CD4-positive, alpha-beta T cell treated with Interleukin-6 for 4 hours (primary cell): ENCODE results near the gene TTC9B.

Experiments used
- DNase-seq: peaks from one replicate; pipeline ENCODE4 v3.0.0-alpha.2; 2020; ENCODE audit warnings: mixed read lengths

Gene TTC9B

DNA sequence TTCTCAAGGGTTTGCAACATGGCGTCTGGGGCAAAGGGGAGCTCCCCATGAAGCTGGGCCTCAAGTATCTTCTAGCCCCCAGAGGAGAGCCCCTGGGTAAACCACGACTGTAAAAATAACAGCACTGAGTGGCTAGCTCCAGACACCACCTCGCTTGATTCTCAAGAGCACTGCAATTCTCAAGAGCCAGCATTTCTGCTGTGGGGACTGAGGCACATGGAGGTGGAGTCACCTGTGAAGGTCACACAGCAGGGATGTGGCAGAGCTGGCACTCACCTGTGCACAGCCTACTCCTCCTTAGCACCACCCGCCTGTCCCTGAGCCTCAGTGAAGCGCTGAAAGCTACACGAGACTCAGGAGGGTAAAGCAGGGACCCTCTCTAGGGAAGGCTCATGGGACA is 29.0 kb upstream of the TTC9B start:
- DNase-seq: no peak

DNA sequence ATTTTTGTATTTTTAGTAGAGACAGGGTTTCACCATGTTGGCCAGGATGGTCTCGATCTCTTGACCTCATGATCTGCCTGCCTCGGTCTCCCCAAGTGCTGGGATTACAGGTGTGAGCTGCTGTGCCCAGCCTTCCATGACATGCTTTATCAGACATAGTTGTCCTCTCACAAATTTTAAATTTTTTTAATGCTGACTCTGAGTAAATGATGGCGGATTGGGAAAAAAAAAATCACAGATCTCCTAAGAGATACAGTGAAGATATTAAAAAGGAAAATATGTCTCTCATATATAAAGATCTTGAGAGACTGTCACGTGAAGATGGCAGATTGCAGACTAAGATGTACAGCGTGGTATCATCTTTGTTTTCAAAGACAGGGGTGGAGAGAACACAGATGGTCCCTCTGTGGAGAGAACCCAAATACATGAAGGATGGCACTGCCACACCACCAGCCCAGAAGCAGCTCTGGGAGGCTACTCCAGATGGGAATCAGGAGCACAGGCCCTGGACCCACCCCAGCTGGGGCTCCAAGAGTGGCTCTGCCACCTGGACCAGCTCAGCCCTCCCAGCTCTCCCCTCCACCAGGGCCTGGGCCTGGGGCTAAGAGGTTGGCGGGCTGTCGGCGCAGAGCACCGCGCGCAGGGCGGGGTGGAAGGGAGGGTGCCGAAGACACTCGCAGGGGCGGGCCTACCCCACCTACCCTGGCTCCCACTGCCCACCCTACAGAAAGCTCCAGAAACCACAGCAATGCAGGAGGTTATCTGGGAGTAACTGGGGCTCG is 28.3 kb upstream of the TTC9B start:
- DNase-seq: no peak

DNA sequence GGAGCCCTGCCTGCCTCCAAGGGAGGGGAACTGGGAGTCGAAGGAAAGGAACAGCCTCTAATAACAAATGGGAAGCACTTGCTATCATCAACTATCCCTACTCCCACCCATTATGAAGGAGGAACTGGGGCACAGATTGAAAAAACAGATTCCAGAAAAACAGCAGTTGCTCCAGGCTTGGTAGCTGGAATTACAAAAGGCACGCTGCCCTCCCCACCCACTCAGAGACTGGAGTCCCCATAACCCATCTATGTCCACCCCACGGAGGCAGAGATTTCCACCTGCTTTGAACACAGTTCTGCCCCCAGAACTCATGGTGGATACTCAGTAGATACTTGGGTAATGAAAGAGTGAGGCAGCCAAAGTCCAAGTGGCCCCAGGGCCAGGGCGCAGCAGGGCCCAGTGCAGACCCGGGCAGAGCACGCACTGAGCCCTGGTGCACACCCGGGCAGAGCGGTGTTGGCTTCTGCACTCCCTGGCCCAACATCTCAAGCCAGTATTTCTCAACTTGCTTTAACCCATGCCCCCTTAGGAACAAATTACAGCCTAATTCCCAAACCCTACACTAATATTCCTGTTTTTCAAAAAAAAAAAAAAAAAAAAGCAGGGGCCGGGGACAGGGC is 27.4 kb upstream of the TTC9B start:
- DNase-seq: no peak

DNA sequence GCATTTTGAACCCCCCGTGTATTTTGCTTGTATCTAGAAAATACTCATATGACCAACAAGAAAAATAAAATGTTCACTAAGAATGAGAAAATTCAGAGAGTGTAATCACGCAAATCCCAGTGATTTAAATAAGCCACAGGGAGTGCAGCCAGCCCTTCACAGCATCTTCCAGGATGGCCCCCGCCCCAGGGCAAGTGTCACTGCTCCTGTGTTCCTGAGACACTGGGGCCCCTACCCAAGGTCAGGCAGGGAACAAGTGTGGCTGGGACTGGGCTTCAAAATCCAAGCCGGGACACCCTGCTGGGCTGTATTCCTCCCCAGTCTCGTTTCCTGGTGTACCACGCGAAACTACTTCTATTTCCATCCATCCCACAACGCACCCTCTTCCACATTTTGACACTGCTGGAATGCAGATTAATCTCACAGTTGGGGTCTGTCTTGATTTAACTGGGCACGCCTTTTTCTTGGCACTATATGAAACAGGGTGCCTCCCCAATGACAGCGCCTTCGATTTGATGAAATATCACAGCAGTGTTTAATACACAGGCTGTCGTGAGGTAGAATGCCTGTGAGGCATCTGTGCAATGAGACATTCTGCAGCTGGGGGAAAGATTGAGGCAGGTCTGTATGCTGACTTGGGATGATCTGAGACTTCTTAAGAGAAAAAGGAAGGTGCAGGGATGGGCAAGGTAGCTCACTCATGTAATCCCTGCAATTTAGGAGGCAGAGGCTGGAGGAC is 26.6 kb upstream of the TTC9B start:
- DNase-seq: no peak

DNA sequence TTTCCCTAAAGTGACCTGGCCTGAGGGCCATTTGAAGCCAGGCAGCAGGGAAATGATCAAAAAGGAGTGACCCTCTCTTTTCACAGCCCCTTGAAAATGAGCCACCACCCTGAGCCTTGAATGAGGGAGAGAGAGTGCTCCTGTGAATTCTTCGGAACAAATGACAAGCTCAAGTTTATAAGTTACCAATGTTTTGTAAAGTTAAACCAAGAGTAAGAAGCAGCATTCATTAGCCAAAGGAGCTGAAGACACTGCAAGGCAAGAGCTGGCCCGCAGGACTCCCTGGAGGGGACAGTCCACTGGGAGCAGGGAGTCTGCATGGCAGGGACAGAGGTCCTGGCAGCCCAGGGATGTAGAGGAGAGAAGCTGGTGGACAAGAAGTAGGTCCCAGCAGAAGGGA is 25.0 kb upstream of the TTC9B start:
- DNase-seq: no peak

DNA sequence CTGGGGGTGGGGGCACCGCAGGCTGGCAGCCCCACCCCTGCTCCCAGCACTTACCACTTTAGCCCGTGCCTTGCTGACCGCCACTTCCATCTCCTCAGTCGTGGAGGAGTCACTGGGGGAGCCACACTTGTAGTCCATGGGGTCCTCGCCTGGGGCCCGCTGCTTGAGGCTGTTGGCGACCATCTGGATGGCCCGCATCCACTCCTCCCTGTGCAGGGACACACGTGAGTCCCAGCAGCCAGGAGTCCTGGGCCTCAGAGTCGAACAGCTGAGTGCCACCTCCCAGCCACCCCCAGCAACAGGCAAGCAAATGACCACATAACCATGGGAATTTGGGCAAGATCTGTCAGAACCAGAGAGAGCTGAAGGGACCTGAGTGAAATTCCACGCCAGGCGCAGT is 24.3 kb upstream of the TTC9B start:
- no peak for DNase-seq

DNA sequence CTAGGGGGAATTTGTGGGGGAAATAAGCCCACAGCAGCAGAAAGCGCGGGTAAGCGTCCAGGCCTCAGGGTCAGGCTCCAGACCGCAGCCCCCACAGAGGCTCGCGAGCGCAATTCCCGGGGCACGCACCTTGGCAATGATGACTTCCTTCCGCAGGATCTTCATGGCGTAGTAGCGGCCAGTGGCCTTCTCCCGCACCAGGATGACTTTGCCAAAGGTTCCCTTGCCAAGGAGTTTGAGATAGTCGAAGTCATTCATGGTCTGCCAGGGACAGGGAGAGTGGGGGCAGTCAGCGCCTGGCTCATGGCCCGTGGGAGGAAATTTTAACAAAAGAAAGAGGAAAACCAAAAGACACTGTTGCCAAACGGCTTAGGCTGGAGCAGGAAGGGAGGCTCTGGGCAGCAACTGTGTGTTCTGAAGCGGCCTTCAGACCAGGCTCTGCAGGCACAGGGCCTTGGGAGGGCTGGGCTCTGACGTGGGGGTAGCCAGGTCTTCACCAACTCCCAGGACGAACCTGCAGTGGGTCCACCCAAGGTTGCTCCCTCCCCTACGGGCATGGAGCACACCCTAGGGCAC is 23.7 kb upstream of the TTC9B start:
- no peak for DNase-seq

DNA sequence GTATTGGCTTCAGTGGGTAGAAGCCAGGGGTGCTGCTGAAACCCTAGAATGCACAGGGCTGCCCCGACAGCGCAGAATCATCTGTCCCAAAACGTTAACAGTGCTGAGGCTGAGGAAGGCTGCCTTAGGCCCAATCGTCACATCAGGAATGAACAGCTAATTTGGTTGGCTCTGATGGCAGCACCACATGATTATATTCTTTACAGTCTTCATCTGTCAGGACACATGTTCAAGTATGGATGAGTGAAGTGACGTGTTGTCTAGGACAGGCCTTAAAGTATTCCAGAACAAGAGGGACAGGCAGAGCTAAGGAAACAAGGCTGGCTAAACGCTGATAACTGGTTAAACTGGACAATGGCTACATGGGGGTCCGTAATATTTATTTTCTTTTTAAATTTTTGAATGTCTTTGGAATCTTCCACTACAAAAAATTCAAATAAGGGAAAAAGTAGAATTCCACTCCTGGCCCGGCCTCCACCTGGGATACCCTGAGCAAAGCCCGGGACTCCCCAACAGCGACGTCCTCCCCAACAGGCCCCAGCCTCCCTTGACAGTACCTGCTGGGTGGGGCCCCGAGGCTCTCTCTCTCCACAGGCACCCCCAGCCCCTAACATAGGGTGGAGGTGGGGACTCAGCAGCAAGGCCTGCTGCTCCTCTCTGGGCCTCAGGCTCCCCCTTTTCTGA is 23.1 kb upstream of the TTC9B start:
- no peak for DNase-seq

DNA sequence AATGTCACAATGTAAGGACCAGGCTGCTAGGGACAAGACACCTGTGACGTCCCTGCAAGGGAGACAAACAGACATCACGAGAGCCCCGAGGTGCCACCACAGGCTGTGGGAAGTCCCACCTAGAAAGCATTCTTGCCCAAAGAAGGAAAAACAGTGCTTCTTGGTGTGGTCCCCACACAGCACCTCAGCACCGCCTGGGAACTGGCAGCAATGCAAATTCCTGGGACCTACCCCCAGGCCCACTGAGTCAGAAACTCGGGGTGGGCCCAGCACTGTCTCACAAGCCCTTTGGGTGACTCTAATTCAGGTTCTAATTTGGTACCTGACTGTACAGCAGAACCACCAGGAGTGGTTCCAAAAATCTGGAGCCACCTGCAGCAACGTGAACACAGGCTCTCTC is 22.1 kb upstream of the TTC9B start:
- no peak for DNase-seq

DNA sequence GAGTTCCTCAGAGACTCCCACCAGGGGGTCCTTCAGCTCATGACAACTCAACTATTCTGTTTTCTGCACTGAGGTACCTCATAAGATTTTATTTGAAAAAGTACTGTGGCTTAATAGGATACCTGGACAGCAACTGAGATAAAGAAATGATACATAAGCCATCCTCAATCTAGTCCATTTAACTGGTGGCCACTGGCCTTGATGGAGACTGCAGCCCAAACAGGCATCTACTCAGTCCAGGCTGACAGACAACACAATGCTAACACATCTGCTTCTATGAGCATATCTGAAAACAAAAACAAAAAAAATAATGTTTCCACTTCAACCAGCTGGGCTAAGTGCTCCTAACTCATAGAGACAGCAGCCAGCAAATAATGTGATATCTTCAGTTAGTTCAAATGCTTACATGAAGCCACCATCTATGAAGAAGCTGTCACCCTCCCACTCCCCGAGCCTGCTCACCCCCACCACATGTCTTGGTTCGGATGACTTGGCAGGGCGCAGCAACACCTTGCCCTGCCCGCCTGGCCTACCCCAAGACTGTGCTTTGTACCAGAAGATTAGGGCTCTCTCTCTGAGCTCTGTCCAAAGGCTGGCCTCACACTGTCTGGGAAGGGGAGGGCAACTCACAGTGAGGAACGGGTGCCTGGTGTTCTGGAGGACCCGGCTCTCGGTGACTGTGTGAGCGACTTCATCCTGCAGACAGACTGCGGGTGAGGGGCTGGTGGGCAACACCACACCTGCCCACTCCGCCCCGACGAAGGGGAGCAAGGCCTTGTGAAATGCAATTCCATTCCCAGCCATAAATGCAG is 21.4 kb upstream of the TTC9B start:
- no peak for DNase-seq

DNA sequence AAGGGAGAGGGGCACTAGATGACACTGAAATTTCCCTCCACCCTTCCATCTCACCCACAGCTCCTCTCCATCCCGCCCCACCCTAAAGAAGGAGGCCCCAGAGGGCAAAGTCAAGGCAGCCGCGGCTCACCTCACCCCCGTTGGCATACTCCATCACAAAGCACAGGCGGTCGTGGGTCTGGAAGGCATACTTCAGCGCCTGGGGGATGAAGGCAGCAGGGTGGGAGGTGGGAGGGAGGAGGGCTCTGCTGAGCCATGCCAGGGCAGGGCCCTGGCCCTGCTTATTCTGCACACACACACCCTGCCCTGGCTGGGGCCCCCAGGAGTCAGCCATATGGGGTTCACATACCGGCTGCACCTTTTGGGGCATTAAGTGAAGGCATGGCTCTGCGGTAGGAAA is 20.6 kb upstream of the TTC9B start:
- DNase-seq: no peak

DNA sequence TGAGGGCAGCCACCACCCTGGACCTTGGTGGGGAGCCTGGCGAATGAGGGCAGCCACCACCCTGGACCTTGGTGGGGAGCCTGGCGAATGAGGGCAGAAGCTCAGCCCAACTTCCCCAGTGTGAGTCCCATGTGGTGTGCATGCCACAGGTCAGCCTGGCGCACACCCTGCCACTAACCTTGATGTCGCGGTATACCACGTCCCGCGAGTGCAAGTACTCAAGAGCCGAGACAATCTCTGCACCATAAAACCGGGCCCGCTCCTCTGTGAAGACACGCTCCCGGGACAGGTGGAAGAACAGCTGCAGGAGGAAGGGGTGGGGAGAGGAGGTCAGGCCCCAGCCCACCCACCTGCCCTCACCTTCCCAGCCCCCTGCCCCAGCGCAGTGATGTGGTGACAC is 19.6 kb upstream of the TTC9B start:
- no peak for DNase-seq

DNA sequence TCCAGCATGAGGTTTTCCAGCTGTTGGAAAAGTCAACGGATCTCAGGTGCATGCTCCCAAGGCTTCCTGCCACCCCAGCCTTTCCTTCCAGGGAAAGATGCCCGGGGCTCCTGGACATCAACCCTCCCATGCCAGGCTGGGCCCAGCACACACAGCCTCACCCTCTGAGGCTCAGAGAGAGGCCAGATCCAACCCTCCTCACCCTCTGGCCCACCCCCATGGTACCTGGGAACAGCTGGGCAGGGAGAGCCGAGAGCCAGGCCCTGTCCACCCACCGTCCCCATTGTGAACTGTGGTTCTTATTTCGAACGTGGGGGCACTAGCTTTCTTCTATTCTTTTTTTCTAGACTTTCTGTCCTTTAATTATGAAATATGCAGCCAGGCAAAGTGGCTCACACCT is 18.2 kb upstream of the TTC9B start:
- no peak for DNase-seq

DNA sequence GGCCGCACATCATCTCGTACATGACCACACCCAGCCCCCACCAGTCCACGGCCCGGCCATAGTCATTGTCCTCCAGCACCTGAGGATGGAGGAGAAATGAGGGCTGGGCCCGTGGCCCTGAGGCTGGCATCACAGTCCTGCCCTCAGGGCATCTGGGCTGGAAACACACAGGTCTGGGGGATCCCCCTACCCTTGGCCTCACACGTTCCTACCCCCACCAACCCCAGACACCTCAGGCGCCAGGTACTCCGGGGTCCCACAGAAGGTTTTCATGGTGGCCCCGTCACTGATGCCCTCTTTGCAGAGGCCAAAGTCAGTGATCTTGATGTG is 17.8 kb upstream of the TTC9B start:
- no peak for DNase-seq

DNA sequence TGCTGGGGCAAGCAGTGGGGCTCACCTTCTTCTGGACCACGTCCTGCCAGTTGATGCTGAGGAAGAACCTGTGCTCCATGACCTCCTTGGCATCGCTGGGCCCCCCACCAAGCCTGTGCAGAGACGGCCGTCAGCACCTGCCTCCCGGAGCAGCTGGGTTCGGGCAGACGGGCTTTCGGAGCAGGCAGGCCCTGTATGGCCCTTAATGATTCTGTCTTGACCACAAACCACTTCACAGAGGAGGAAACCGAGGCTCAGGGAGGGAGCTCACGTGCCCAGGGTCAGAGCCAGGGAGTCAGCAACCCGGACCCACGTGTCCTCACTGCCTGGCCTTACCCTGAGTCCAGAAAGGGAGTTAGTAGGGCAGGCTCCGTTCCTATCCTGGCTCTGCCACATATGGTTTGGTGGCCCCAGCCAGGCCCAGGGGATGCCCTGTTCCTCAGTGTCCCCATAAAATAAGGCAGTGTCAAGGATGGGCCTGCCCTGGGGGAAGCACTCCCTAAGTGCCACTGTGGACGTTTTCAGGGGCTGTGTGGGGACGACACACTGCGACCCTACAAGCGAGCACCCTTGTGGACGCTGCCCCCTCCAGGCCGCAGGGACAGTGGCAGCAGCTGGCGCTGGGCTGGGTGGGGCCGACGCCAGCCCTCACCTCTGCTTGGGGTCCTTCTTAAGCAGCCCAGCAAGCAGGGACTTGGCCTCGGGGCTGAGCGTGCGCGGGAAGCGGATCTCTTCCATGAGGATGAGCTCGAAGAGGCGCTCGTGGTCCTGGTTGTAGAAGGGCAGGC is 17.2 kb upstream of the TTC9B start:
- no peak for DNase-seq

DNA sequence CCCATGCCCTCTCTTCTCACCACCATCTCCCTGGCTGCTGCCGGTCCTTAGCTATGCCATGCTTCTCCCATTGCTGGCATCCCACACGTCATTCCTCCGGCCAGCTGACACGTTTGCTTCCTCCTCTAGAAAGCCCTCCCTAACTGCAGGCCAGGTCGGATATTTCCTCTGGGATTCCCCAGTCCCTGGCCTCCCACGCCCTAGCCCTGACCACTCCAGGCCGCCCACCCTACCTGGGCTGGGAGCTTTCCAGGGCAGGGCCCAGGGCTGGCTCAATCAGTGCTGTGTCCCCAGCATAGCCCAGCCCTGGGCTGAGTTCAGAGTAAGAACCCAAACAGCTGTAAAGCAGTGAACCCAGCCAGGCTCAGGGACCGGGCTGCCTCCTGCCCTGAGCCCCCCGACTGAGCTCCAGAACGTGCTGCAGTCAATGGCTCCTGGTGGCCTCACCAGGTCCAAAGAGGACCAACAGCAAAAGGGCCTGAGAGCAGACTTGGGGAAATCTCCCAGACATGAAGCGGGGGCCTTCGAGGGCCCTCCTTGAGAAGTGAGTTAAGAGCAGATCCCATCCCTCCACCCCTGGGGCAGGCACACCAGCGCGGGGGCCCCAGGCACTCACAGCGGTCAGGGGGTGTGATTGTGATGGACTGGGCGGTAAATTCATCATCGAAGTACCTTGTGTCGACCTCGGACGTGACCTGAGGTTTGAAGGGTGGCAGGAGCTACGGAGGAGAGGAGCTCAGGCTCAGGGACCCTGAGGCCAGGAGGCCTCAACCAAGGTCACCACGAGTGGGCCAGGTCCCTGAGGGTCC is 16.4 kb upstream of the TTC9B start:
- DNase-seq: no peak

DNA sequence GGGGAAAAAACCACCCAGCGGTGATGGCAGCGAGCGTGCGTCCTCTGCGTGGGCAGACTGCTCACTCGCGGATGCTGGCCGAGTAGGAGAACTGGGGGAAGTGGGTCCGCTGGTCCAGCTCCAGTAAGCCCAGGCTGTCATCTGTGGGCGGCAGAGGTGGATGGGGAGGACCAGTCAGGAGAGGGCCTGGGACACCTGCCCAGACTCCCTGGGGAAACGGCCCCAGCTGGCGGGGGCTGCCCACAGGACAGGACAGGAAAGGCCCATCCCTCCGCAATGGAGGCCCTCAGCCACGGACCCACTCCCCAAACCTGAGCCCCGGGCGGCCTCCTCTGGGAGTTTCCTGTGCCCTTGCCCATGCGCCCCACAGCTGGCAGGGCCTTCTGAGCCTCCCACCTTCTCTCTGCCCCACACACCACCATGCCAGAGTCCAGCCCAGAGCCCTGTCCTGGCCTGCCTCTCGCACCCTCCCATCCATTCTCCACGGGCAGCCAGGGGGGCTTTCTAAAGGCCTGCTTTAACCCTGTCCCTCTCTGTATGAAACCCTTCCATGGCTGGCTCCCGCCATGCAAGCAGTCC is 15.7 kb upstream of the TTC9B start:
- no peak for DNase-seq

DNA sequence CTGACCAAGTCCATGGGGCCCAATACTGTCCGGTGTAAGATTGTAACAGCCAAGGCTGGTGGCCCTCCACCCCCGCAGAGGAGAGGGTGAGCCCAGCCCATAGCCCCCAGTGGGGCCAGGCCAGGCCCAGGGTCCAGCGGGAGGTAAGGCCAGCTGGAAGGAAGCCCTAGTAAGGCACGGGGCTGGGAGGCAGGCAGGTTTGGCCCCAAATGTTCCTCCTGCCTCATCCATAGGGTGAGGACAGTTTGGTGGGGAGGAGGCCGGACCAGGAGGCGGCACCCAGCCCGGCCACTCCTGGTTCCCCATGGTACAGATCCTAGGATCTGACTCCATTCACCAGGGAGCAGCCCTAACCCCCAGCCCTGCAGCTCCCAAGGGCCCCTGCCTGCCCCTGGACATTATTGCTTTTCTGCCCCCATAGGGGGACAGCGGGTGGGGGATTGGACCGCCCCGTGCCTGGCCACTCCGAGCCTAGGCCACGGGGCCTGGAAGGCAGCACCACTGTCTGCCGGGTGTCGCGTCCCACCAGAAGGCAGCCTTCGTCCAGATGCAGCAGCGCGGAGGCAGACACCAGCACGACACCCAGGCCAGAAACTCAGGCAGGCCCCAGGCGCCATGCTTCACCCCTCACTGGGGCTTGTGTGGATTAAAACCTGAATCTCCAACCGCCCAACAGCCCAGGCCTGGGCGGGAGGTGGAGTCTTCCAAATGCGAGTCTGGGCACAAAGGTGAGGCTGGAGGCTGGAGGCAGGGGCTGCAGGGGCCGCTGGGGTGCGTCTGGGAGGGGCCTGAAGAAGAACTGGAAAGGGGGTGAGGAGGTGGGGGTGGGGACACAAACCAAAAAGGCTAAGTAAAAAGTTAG is 15.0 kb upstream of the TTC9B start:
- no peak for DNase-seq

DNA sequence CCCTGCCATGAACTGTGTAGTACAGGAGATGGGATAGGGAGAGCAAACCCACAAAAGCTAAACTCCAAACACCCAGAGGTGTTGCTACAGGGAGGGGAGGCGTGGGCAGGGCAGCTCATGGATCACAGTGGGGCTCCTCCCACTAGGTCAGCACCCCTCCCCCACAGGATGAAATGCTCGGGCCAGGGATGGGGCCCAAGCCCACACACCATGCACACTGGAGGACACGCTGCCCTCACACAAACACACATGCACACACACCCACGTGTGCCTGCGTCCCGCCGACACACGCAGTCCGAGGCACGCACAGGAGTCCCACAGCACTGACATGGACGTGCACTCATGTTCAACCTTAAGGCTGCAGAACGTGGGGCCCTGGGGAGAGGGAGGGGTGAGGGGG is 14.3 kb upstream of the TTC9B start:
- no peak for DNase-seq
